Stimulated activated CD8-positive, alpha-beta memory T cell treated with anti-CD3 and anti-CD28 coated beads, Interleukin-7, amount 100 ng/mL, for 24 hours (primary cell): ENCODE data around the gene FLG.
"Not testable (repeated sequence)": the region's sequence is repeated elsewhere in the genome, so short reads cannot be mapped to it uniquely, and the experiment has no call there.

Source experiments
- DNase-seq: peaks from one replicate; pipeline ENCODE4 v3.0.0-alpha.2; 2020; ENCODE audit warnings: low read depth

The FLG gene

DNA sequence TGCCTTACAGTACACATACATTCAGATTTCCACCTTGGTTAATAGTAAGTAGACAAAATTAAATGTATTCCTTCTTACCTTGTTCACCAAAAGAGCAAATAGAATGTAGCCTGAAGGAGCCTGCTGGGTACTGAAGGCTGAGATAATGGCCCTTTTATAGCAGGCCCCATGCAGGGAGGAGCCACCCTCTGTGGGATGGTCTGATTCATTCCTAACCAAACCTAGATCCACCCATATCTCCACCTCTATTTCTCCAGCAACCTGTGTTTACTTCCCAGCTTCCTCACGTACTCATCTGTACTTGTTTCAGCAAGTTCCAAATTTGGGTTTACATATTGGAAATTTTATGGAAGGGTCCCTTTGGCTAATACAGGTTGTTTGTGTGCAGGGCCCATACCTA is at the start of gene FLG:
TSS of gene FLG (minus strand) at position 129 of the 400 bp plus-strand sequence. CDS start 9,783 bp downstream, outside the sequence.
- no peak for DNase-seq

DNA sequence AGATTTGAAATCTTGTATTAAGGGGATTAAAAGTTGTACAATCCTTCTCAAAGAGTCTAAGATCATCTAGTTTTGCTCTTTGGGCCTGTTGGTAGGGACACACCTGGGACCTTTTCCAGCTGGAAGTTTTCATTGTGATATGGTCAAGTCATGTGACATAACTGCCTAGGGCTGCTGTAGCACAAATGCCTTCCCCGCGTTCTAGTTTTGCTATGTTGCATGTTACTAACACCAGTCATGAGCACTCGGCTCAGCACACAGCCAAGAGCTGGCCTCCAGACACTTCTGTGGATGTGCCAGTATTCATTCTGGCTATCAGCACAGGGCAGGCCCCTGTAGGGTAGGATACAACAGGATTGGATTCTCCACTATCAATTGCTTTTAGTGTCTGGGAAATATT is 49.4 kb upstream of the FLG start:
- no peak for DNase-seq

DNA sequence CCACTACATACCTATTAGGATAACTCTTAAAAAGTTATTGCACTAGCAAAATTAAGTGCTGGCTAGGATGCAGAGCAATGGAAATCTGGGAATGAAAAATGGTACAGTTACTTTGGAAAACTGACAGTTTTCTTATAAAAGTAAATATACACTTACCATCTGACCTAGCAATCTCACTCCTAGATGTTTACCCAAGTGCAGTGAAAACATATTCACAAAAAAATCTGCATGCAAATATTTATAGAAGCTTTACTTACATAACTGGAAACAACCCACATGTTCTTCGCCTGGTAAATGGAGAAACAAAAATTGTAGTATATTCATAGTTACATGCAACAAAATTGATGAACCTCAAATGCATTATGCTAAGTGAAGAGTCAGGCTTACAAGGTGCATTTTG is 47.6 kb upstream of the FLG start:
- DNase-seq = no peak

DNA sequence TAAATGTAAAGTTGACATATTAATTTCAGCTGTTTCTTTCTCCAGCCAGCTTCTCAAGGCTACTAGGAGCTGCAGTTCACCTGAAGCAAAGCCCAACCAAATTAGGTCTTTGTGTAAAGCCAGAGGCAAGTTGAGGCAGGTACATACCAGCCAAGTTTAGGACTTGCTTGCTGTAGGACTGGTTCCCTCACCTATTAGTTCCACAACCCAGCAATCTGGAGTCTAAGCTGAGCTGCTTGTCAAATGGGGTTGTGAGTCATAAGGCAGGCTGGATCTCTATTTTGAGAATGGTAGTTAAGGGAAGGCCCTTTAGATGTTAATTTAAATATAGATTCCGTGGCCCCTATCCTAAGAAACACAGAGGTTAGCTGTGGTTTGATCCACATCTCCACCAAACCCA is 42.4 kb upstream of the FLG start:
- DNase-seq = no peak

DNA sequence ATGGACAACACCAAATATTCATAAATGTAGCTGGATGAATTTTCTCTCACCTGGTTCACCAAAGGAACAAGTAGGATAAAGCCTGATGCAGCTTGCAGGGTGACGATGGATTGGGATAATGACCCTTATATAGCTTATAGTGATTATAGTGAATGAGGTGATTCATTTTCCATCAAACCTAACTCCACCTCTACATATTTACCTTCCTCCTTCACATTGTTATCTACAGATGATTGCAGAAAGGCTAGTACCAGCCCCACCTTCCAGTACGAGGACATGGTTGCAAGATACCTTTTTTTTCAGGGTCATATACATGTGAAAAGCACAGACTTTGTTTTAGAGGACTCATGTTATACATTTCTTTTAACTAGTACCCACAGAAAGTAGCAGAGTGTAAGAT is 34.9 kb upstream of the FLG start, which contains the start of gene FLG2:
TSS of gene FLG2 (minus strand) at position 101 of the 400 bp plus-strand sequence. CDS start 1,122 bp downstream, outside the sequence.
- DNase-seq = no peak

DNA sequence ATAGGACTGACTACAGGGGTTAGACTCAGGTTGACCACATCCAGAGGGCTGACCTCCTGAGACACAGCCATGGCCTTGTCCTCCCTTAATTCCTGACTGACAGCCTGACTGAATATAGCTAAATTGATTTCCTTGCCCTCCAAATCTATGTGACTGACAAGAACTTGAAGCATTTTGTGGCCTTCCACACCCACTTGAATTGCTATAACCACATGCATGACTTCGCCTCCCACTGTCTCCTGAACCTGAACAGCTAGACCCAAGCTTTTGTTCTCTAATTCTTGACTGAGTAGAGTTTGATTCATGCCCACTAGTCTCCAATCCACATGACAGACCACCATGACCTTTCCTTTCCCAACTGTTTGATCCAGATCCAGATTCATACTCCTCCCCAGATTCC is 31.7 kb upstream of the FLG start:
- DNase-seq = no peak

DNA sequence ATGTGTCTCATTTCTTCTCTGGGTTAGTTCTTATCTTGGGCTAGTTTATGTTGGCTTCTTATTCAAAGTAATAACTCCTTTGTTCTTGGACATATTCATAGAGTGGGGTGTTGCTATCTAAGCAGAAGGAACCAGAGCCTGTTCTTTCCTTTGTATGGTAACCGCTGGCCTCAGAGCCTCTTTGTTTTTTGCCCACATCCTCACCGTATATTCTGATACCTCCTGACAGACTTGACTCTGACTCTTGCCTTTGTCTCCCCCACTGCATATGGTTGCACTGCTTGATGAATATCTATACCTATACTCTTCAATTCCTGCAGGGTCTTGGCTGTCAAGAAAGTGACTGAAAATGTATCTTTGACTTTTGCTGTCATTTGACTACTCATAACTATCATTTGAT is 24.6 kb upstream of the FLG start:
- DNase-seq = no peak

DNA sequence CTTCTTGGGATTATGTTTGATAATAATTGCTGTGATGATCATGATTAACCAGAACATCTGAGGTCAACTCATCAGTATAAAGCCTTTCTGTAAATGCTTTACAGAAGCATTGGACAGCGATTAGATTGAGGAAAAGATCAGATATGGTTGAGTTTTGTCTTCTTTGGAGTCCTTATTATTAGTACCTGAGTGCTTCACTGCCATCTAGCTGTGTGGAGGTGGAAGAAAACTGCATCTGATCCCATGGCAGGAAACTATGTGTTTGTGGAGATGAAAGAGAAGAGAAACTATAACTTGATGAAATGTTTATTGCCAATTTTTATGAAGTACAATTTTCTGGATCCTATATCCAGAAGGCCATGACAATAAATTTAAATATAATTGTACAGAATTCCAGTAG is 23.4 kb upstream of the FLG start:
- no peak for DNase-seq

DNA sequence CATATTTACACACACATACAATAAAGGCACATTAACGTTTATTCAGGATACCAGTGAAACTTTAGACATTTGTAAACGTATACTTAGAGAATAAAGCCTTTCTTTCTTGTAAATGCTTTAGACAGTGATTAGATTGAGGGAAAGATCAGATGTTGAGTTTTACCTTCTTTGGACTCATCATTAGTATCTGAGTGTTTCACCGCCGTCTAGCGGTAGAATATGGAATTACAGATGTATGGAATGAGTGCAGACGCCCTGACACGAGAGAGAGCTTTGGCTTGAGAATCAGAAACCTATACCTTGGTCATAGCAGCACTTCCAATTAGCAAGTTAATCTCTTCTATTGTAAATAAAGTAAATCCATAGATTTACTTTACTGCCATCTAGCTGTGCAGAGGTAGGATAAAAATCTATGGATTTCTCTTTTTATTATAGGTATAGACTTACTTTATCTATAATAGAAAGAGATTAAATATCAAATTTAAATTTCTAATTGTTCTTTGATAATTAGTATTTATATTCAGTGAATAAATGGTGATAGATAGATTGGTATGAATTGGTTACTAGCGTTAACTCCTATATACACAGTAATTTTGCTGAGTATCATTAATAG is 22.2 kb upstream of the FLG start:
- no peak for DNase-seq

DNA sequence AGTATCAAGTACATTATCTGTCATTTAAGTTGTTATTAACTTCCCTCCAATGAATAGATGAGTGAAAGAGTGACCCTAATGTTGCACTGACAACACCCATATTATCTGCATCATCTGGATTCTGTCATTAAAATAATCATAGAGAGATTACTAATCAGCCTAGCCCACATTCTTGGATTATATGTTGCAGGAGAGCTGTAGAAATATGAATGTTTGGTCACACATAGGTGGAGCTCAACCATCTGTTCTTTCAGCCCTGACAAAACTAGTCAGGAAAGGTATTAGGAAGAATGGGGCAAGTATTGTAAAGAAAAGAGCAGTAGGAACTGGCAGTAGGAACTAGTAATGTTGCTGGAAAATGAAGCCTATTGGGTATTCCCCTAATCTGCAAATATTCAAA is 19.4 kb upstream of the FLG start:
- DNase-seq = no peak

DNA sequence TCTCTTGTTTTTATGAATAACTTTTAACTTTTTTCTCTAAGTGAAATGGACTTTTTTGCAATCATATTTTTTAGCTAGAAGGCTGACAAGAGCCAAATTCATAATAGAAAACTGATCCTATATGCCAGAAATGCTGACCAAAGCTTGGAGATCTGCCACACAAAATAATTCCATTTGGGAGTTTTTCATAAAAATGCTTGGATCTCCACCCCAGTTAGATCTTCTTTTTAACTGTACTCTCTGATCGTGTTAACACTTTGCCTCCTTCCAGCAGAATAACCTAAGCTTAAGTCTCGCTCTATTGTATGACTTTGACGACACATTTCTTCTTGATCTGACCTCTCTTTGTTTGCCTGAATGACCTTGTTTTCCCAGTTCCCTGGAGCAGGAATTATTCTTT is 18.0 kb upstream of the FLG start:
- no peak for DNase-seq

DNA sequence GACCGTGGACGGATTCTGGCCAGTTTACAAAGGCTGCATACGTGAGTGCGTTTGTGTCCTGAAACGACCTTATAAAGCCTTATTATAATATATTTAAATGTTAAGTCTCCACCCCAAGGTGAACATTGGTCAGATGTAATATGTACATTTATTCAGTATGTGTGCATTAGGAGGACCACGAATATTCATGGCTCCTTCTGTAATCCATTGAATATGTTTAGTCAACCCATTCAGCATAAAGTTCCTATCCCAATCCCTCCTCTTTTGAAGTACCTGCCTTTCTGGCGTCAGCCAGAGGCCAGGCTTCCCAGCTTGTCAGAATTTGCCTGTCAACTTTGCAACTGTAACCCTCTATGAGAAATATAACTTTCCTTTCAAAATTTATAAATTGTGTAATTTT is 10.4 kb upstream of the FLG start:
- no peak for DNase-seq

DNA sequence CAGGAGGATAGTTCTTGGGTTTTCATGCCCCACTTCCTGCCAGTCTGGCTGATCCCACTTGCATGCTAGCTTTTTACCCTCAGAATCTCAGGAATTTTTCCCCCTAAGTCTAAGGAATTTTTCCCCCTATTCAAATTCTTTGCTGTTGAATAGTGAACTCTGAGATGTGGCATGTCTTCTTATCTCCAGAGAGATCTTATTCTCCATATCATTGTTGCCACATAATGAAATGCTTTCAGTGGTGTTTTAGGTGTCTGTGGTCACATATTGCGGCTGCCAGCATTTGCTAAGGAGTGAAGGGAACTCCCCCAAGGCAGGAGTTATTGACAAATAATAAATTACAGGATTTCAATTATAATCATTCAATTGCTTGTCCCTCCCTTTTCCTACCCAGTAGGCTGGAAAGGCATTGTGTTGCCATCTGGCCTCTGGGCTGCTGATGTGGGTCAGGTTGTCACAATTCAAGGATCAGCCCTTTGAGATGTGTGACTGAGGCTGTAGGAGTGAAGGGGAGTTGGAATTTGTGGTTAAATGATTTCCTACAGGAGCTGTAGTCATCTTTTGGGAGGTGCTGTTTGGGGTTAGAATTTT is 3.9 kb upstream of the FLG start:
- no peak for DNase-seq

DNA sequence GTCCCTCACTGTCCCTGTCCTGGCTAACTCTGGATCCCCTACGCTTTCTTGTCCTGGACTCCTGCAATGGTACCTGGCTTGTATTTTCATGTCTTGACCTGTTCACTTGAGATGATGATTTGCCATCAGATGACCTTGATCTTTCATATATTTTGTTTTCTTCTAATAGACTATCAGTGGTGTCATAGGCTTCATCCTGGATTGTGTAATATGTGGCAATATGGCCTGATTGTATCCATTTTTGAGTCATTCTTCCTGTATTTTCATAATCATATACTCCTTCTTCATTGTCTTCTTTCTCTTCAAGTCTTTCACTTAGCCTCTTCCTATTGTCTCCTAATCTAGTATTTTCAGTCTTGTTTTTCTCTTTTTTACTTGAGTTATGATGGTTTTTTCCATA is 11.1 kb downstream of the FLG start:
- DNase-seq = no peak

DNA sequence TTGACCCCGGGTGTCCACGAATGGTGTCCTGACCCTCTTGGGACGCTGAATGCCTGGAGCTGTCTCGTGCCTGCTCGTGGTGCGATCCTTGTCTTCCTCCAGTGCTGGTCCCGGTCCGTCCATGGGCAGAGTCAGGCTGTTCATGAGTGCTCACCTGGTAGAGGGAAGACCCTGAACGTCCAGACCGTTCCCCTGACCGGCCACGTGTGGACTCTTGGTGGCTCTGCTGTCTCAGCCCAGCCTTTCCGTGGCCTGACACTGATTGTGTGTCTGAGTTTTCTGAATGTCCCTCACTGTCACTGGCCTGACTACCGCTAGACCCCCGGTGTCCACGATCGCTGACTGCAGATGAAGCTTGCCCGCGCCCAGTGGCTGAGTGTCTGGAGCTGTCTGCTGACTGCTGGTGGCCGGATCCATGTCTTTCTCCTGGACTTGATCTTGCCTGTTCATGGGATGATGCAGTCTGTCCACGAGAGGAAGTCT is 11.7 kb downstream of the FLG start:
- DNase-seq = no peak

DNA sequence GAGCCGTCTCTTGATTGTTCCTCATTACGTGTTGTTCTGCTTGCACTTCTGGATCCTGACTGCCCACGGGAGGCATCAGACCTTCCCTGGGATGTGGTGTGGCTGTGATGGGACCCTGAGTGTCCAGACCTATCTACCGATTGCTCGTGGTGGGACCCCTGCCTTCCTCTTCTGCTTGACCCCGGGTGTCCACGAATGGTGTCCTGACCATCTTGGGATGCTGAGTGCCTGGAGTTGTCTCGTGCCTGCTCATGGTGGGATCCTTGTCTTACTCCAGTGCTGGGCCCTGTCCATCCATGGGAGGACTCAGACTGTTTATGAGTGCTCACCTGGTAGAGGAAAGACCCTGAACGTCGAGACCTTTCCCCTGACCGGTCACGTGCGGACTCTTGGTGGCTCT is 12.9 kb downstream of the FLG start:
- not testable (repeated sequence) for DNase-seq

DNA sequence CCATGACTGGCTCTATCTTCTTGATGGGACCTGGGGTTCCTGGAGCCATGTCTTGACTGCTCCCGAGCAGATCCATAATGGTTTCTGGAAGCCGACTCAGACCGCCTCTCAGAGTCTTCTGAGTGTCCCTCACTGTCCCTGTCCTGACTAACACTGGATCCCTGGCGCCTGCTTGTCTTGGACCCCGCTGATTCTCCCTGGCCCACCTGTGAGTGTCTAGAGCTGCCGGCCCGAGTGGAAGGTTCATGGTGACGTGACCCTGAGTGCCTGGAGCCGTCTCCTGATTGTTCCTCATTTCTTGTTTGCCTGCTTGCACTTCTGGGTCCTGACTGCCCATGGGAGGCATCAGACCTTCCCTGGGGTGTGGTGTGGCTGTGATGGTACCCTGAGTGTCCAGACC is 15.1 kb downstream of the FLG start:
- DNase-seq = no peak

DNA sequence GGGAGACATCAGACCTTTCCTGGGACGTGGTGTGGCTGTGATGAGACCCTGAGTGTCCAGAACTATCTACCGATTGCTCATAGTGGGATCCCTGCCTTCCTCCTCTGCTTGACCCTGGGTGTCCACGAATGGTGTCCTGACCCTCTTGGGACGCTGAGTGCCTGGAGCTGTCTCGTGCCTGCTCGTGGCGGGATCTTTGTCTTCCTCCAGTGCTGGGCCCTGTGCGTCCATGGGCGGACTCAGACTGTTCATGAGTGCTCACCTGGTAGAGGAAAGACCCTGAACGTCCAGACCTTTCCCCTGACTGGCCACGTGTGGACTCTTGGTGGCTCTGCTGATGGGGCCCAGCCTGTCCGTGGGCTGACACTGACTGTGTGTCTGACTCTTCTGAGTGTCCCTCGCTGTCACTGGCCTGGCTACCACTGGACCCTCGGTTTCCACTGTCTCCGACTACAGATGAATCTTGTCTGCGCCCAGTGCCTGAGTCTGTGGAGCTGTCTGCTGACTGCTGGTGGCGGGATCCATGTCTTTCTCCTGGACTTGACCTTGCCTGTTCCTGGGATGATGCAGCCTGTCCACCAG is 15.6 kb downstream of the FLG start:
- not testable (repeated sequence) for DNase-seq

DNA sequence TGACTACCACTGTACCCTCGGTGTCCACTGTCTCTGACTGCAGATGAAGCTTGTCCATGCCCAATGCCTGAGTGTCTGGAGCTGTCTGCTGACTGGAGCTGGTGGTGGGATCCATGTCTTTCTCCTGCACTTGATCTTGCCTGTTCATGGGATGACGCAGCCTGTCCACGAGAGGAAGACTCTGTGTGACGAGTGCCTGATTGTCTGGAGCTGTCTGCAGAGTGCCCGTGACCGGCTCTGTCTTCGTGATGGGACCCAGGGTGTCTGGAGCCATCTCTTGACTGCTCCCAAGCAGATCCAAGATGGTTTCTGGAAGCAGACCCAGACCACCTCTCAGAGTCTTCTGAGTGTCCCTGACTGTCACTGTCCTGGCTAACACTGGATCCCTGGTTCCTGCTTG is 16.3 kb downstream of the FLG start:
- DNase-seq = not testable (repeated sequence)

DNA sequence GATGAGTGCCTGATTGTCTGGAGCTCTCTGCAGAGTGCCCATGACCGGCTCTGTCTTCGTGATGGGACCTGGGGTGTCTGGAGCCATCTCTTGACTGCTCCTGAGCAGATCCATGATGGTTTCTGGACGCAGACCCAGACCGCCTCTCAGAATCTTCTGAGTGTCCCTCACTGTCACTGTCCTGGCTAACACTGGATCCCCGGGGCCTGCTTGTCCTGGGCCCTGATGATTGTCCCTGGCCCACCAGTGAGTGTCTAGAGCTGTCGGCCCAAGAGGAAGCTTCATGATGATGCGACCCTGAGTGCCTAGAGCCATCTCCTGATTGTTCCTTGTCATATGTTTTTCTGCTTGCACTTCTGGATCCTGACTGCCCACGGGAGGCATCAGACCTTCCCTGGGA is 17.1 kb downstream of the FLG start:
- not testable (repeated sequence) for DNase-seq

DNA sequence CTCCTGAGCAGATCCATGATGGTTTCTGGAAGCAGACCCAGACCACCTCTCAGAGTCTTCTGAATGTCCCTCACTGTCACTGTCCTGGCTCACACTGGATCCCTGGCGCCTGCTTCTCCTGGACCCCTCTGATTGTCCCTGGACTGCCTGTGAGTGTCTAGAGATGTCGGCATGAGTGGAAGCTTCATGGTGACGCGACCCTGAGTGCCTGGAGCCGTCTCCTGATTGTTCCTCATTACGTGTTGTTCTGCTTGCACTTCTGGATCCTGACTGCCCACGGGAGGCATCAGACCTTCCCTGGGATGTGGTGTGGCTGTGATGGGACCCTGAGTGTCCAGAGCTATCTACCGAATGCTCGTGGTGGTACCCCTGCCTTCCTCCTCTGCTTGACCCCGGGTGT is 18.9 kb downstream of the FLG start:
- not testable (repeated sequence) for DNase-seq

DNA sequence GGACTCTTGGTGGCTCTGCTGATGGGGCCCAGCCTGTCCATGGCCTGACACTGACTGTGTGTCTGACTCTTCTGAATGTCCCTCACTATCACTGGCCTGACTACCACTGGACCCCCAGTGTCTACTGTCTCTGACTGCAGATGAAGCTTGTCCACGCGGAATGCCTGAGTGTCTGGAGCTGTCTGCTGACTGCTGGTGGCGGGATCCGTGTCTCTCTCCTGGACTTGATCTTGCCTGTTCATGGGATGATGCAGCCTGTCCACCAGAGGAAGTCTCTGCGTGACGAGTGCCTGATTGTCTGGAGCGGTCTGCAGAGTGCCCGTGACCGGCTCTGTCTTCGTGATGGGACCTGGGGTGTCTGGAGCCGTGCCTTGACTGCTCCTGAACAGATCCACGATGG is 20.3 kb downstream of the FLG start:
- not testable (repeated sequence) for DNase-seq

DNA sequence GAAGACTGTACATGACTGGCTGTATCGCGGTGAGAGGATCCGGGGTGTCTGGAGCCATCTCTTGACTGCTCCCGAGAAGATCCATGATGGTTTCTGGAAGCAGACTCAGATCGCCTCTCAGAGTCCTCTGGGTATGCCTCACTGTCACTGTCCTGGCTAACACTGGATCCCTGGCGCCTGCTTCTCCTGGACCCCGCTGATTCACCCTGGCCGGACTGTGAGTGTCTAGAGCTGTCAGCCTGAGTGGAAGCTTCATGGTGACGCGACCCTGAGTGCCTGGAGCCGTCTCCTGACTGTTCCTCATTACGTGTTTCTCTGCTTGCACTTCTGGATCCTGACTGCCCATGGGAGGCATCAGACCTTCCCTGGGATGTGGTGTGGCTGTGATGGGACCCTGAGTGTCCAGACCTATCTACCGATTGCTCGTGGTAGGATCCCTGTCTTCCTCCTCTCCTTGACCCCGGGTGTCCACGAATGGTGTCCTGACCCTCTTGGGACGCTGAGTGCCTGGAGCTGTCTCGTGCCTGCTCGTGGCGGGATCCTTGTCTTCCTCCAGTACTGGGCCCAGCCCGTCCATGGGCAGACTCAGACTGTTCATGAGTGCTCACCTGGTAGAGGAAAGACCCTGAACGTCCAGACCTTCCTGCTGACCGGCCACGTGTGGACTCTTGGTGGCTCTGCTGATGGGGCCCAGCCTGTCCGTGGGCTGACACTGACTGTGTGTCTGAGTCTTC is 21.7 kb downstream of the FLG start:
- DNase-seq = not testable (repeated sequence)
